IMR-90 (cell line): ENCODE measurements around the gene KCNK17. TPM values are rescaled to one million over a fixed set of nuclear protein-coding genes. Genes with fewer than 3 reads are reported as not detected.

ENCODE experiments used
- ATAC-seq: fragments of 200-7000 bp; cut with Tn5 transposase; 2 replicates; pipeline ENCODE4 v1.9.1; 2020; ENCODE audit warnings: low read depth, mild to moderate bottlenecking, moderate library complexity
- BruUV-seq: library from RNA; stranded (reverse); fragments of 400-500 nt; replicated peaks from 2 replicates; lab custom pipeline; 2021; lab: Mats Ljungman, UMichigan
- CTCF ChIA-PET: fragments of 300-600 bp; formaldehyde crosslinking; extraction: SDS; loops from one replicate; lab custom pipeline; 2021; ENCODE audit warnings: antibody characterized with exemption; lab: Yijun Ruan, JAX
- POLR2A ChIA-PET: fragments of 300-600 bp; sonication (Branson Sonifier 250); formaldehyde crosslinking; loops from one replicate; lab custom pipeline; 2022; ENCODE audit warnings: antibody characterized with exemption; ENCODE audit not compliant: unreplicated experiment; lab: Charles Lee
- DNase-seq: peaks from one replicate; pipeline ENCODE4 v3.0.0; 2013
- H2AFZ ChIP-seq: replicated peaks from 2 replicates; pipeline ENCODE3; 2013; ENCODE audit warnings: low read length, mild to moderate bottlenecking; ENCODE audit not compliant: poor library complexity
- H2AK5ac ChIP-seq: 2 replicates; pipeline ENCODE4 v1.6.1; 2013; ENCODE audit warnings: low read depth, low read length, inconsistent platforms
- H2AK9ac ChIP-seq: replicated peaks from 2 replicates; pipeline ENCODE3; 2013; ENCODE audit warnings: mild to moderate bottlenecking, low read depth, low read length, moderate library complexity; ENCODE audit not compliant: poor library complexity
- H2BK120ac ChIP-seq: 2 replicates; pipeline ENCODE4 v1.6.1; 2013; ENCODE audit warnings: low read depth, low read length, inconsistent platforms
- H2BK15ac ChIP-seq: 3 replicates; pipeline ENCODE4 v1.6.1; 2013; ENCODE audit warnings: low read depth, low read length, inconsistent platforms
- H2BK20ac ChIP-seq: 2 replicates; pipeline ENCODE4 v1.6.1; 2013; ENCODE audit warnings: low read depth, mild to moderate bottlenecking, inconsistent platforms, low read length, moderate library complexity
- H2BK5ac ChIP-seq: 2 replicates; pipeline ENCODE4 v1.6.1; 2013; ENCODE audit warnings: mild to moderate bottlenecking, low read depth, low read length, inconsistent platforms; ENCODE audit not compliant: poor library complexity, severe bottlenecking
- H3K14ac ChIP-seq: replicated peaks from 2 replicates; pipeline ENCODE4 v1.6.1; 2013; ENCODE audit warnings: low read depth, low read length, inconsistent platforms
- H3K18ac ChIP-seq: 2 replicates; pipeline ENCODE4 v1.6.1; 2013; ENCODE audit warnings: low read depth, low read length, control low read depth
- H3K23ac ChIP-seq: 2 replicates; pipeline ENCODE4 v1.6.1; 2013; ENCODE audit warnings: low read depth, low read length, inconsistent platforms
- H3K27ac ChIP-seq: 2 replicates; pipeline ENCODE4 v1.5.1; 2013; ENCODE audit warnings: mild to moderate bottlenecking, control low read depth, low read length; ENCODE audit not compliant: insufficient read depth
- H3K27me3 ChIP-seq: 2 replicates; pipeline ENCODE4 v1.6.1; 2013; ENCODE audit warnings: low read length; ENCODE audit not compliant: control insufficient read depth, insufficient read depth
- H3K36me3 ChIP-seq: 2 replicates; pipeline ENCODE4 v1.6.1; 2013; ENCODE audit warnings: low read length, mixed read lengths; ENCODE audit not compliant: control insufficient read depth, insufficient read depth
- H3K4ac ChIP-seq: 2 replicates; pipeline ENCODE4 v1.6.1; 2013; ENCODE audit warnings: low read depth, low read length, inconsistent platforms
- H3K4me1 ChIP-seq: 2 replicates; pipeline ENCODE4 v1.6.1; 2013; ENCODE audit warnings: low read length, mixed read lengths; ENCODE audit not compliant: control insufficient read depth, insufficient read depth
- H3K4me2 ChIP-seq: 2 replicates; pipeline ENCODE4 v1.6.1; 2013; ENCODE audit warnings: low read depth, mild to moderate bottlenecking, control low read depth, low read length, moderate library complexity
- H3K4me3 ChIP-seq: 2 replicates; pipeline ENCODE4 v1.5.1; 2013; ENCODE audit warnings: low read depth, mild to moderate bottlenecking, control low read depth, low read length, moderate library complexity; ENCODE audit not compliant: insufficient read depth
- H3K56ac ChIP-seq: 2 replicates; pipeline ENCODE4 v1.6.1; 2013; ENCODE audit warnings: low read length, inconsistent platforms; ENCODE audit not compliant: insufficient read depth; ENCODE audit errors: extremely low read depth
- H3K79me1 ChIP-seq, 2 experiments: 2 replicates each; pipeline ENCODE4 v1.6.1; 2013; ENCODE audit warnings: low read length in 2 of 2, inconsistent platforms in 1 of 2, low read depth in 1 of 2
- H3K9ac ChIP-seq: 2 replicates; pipeline ENCODE4 v1.6.1; 2013; ENCODE audit warnings: low read depth, low read length, control low read depth
- H3K9me1 ChIP-seq: 2 replicates; pipeline ENCODE4 v1.6.1; 2013; ENCODE audit warnings: low read length, inconsistent platforms; ENCODE audit not compliant: insufficient read depth
- H3K9me3 ChIP-seq: 2 replicates; pipeline ENCODE4 v1.6.1; 2013; ENCODE audit warnings: low read length; ENCODE audit not compliant: control insufficient read depth, insufficient read depth
- H4K20me1 ChIP-seq: 2 replicates; pipeline ENCODE4 v1.6.1; 2013; ENCODE audit warnings: low read length, inconsistent platforms; ENCODE audit not compliant: insufficient read depth
- H4K5ac ChIP-seq: 2 replicates; pipeline ENCODE4 v1.6.1; 2013; ENCODE audit warnings: mild to moderate bottlenecking, low read depth, low read length, control low read depth
- H4K8ac ChIP-seq, 2 experiments: 2 replicates each; pipeline ENCODE4 v1.6.1; 2013; ENCODE audit warnings: low read depth in 2 of 2, low read length in 2 of 2, control low read depth in 1 of 2, inconsistent platforms in 1 of 2
- H4K91ac ChIP-seq: 2 replicates; pipeline ENCODE4 v1.6.1; 2013; ENCODE audit warnings: low read depth, low read length, inconsistent platforms; ENCODE audit not compliant: insufficient read depth
- BHLHE40 ChIP-seq: fragments of 150-350 bp; IDR thresholded peaks from 2 replicates; pipeline ENCODE4 v1.6.1; 2016; ENCODE audit warnings: mild to moderate bottlenecking, low read depth, low read length
- CEBPB ChIP-seq: IDR thresholded peaks from 2 replicates; pipeline ENCODE4 v1.6.1; 2012; ENCODE audit warnings: low read depth, low read length, improper control_type of control experiment
- CHD1 ChIP-seq: IDR thresholded peaks from 2 replicates; pipeline ENCODE4 v1.6.1; 2012; ENCODE audit warnings: low read depth, low read length, improper control_type of control experiment
- FOS ChIP-seq: fragments of 150-350 bp; IDR thresholded peaks from 2 replicates; pipeline ENCODE4 v1.6.1; 2016; ENCODE audit warnings: low read depth, low read length
- MAFK ChIP-seq: IDR thresholded peaks from 2 replicates; pipeline ENCODE4 v1.6.1; 2012; ENCODE audit warnings: low read depth, low read length, improper control_type of control experiment
- MAZ ChIP-seq: IDR thresholded peaks from 2 replicates; pipeline ENCODE4 v1.6.1; 2012; ENCODE audit warnings: low read depth, mild to moderate bottlenecking, low read length, improper control_type of control experiment, moderate library complexity, borderline replicate concordance
- MXI1 ChIP-seq: IDR thresholded peaks from 2 replicates; pipeline ENCODE4 v1.6.1; 2012; ENCODE audit warnings: low read depth, mild to moderate bottlenecking, low read length, moderate library complexity, borderline replicate concordance
- NFE2L2 ChIP-seq: fragments of 150-350 bp; IDR thresholded peaks from 2 replicates; pipeline ENCODE4 v1.6.1; 2016; ENCODE audit warnings: low read depth, mild to moderate bottlenecking, low read length
- POLR2A ChIP-seq: IDR thresholded peaks from 2 replicates; pipeline ENCODE4 v1.6.1; 2012; ENCODE audit warnings: mild to moderate bottlenecking, low read depth, low read length
- RAD21 ChIP-seq: IDR thresholded peaks from 2 replicates; pipeline ENCODE4 v1.6.1; 2012; ENCODE audit warnings: low read length, improper control_type of control experiment
- RCOR1 ChIP-seq: IDR thresholded peaks from 2 replicates; pipeline ENCODE4 v1.6.1; 2012; ENCODE audit warnings: mild to moderate bottlenecking, low read length, improper control_type of control experiment; ENCODE audit not compliant: insufficient replicate concordance
- RFX5 ChIP-seq: IDR thresholded peaks from 2 replicates; pipeline ENCODE4 v1.8.0; 2012; ENCODE audit warnings: low read depth, mild to moderate bottlenecking, low read length, moderate library complexity
- SMC3 ChIP-seq: fragments of 150-350 bp; IDR thresholded peaks from 2 replicates; pipeline ENCODE4 v1.6.1; 2016; ENCODE audit warnings: low read depth, mild to moderate bottlenecking, antibody characterized with exemption, low read length, moderate library complexity
- WGBS, 2 experiments: methylation state at CpG; one replicate each; pipeline versions ENCODE4 v1.1.5 to v1.1.7; 2013; ENCODE audit warnings: missing lambda C conversion rate in 2 of 2; ENCODE audit not compliant: insufficient read length in 1 of 2; ENCODE audit errors: extremely low coverage in 2 of 2; 5-methylcytosine and 5-hydroxymethylcytosine counted together
- dilution Hi-C: fragments of 300-500 bp; cut with HindIII; formaldehyde crosslinking; loops from one replicate; pipeline ENCODE4 v1.14.3; 2018; ENCODE audit warnings: low sequenced_read_pairs; ENCODE audit not compliant: unreplicated experiment
- in situ Hi-C: fragments of 300-500 bp; cut with MboI; formaldehyde crosslinking; loops from 3 replicates; pipeline ENCODE4 v1.14.3; 2019; ENCODE audit warnings: low sequenced_read_pairs, inconsistent platforms, mixed read lengths
- intact Hi-C: fragments of 100-400 bp; cut with micrococcal nuclease; formaldehyde crosslinking; loops from 2 replicates; pipeline ENCODE4 v1.10.0; 2022
- polyA plus RNA-seq, 3 experiments: library from polyadenylated mRNA; depleted of rRNA; stranded (reverse); fragments of >200 nt; gene quantifications; 2 replicates each; pipeline ENCODE4 v1.2.3, GENCODE V29; 2012; ENCODE audit warnings: low replicate concordance in 1 of 3
- total RNA-seq: library from RNA; depleted of rRNA; stranded (reverse); fragments of >200 nt; gene quantifications from 2 replicates; pipeline ENCODE4 v1.2.3, GENCODE V29; 2012
- TF ChIP-seq, protein P1 (sequence below): conservative IDR thresholded peaks from 2 replicates; pipeline ENCODE4 v1.5.1; 2012; ENCODE audit warnings: mild to moderate bottlenecking, low read depth, low read length, improper control_type of control experiment
- TF ChIP-seq, protein P2 (sequence below): fragments of 150-350 bp; IDR thresholded peaks from 2 replicates; pipeline ENCODE4 v1.6.1; 2017; ENCODE audit warnings: mild to moderate bottlenecking, antibody characterized with exemption, low read length, low read depth
- TF ChIP-seq, protein P3 (sequence below): fragments of 150-350 bp; IDR thresholded peaks from 2 replicates; pipeline ENCODE4 v1.6.1; 2016; ENCODE audit warnings: low read depth, mild to moderate bottlenecking, low read length, moderate library complexity, borderline replicate concordance

Gene KCNK17
- total and polyA plus RNA-seq, 2 of the 4 experiments (the other 2 are of a cell fraction), result not detected

DNA sequence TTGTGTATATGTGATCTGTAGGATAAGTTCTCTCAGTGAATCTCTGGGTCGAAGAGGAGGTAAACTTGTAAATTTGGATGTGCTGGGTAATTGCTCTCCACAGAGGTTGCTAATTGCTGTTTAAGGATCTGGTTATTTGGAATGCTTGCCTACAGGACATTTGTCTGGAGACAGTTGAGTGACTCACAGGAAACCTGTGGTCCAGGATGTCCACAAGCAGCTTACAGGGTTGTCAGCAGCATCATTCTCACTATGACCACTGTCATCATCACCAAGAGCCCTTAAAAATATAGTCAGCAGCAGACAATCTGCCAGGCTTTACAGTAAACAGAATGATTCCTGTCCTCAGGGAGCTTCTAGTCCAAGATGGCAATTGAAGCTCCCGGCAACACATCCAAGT is 53.8 kb downstream of the KCNK17 start:
- no peak for ATAC-seq
- no peak for TF ChIP-seq CEBPB
- TF ChIP-seq, protein P1, sequence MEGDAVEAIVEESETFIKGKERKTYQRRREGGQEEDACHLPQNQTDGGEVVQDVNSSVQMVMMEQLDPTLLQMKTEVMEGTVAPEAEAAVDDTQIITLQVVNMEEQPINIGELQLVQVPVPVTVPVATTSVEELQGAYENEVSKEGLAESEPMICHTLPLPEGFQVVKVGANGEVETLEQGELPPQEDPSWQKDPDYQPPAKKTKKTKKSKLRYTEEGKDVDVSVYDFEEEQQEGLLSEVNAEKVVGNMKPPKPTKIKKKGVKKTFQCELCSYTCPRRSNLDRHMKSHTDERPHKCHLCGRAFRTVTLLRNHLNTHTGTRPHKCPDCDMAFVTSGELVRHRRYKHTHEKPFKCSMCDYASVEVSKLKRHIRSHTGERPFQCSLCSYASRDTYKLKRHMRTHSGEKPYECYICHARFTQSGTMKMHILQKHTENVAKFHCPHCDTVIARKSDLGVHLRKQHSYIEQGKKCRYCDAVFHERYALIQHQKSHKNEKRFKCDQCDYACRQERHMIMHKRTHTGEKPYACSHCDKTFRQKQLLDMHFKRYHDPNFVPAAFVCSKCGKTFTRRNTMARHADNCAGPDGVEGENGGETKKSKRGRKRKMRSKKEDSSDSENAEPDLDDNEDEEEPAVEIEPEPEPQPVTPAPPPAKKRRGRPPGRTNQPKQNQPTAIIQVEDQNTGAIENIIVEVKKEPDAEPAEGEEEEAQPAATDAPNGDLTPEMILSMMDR, result no peak
- no peak for TF ChIP-seq NFE2L2
- TF ChIP-seq RCOR1, result no peak
- no peak for TF ChIP-seq MAFK
- no peak for TF ChIP-seq RFX5
- TF ChIP-seq, protein P2, sequence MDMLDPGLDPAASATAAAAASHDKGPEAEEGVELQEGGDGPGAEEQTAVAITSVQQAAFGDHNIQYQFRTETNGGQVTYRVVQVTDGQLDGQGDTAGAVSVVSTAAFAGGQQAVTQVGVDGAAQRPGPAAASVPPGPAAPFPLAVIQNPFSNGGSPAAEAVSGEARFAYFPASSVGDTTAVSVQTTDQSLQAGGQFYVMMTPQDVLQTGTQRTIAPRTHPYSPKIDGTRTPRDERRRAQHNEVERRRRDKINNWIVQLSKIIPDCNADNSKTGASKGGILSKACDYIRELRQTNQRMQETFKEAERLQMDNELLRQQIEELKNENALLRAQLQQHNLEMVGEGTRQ, result no peak
- TF ChIP-seq, protein P3, sequence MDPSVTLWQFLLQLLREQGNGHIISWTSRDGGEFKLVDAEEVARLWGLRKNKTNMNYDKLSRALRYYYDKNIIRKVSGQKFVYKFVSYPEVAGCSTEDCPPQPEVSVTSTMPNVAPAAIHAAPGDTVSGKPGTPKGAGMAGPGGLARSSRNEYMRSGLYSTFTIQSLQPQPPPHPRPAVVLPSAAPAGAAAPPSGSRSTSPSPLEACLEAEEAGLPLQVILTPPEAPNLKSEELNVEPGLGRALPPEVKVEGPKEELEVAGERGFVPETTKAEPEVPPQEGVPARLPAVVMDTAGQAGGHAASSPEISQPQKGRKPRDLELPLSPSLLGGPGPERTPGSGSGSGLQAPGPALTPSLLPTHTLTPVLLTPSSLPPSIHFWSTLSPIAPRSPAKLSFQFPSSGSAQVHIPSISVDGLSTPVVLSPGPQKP, result no peak
- no peak for TF ChIP-seq MAZ
- TF ChIP-seq BHLHE40, result no peak
- TF ChIP-seq FOS, result no peak
- no peak for TF ChIP-seq SMC3
- TF ChIP-seq CHD1, result no peak
- no peak for TF ChIP-seq POLR2A
- TF ChIP-seq RAD21, result no peak
- no peak for TF ChIP-seq MXI1
- in situ Hi-C loops, result no loop called here
- H2BK5ac ChIP-seq, result no peak overlapping the region
- H3K27ac ChIP-seq, result no peak overlapping the region
- ChIA-PET POLR2A (no interaction called here), CTCF (no interaction called here)
- no peak overlapping the region for H2AK5ac ChIP-seq
- H3K4me2 ChIP-seq, result no peak overlapping the region
- no peaks in the 10 kb centered on the region for H3K9me3 ChIP-seq
- no peaks in the 10 kb centered on the region for H4K20me1 ChIP-seq
- DNase-seq, result no peak
- H2BK120ac ChIP-seq, result no peak overlapping the region
- no peak overlapping the region for H2BK20ac ChIP-seq
- no peaks in the 10 kb centered on the region for H3K79me1 ChIP-seq
- no peaks in the 10 kb centered on the region for H3K4me1 ChIP-seq
- H3K9me1 ChIP-seq, result no peaks in the 10 kb centered on the region
- no peak overlapping the region for H2AK9ac ChIP-seq
- no peaks in the 10 kb centered on the region for H3K36me3 ChIP-seq
- no CpG with 5 or more reads among the region's 2 CpGs for WGBS, 2 experiments
- no peak overlapping the region for H3K4me3 ChIP-seq
- H3K4ac ChIP-seq, result no peak overlapping the region
- BruUV-seq, result no TSS peak
- no peak overlapping the region for H2AFZ ChIP-seq
- no peak overlapping the region for H4K8ac ChIP-seq
- no peak overlapping the region for H3K14ac ChIP-seq
- no peak overlapping the region for H3K23ac ChIP-seq
- dilution Hi-C loops, result no loop called here
- no peak overlapping the region for H4K5ac ChIP-seq
- no peak overlapping the region for H4K91ac ChIP-seq
- H3K27me3 ChIP-seq, result no peaks in the 10 kb centered on the region
- H2BK15ac ChIP-seq, result no peak overlapping the region
- H3K18ac ChIP-seq, result no peak overlapping the region
- intact Hi-C loops, result no loop called here
- H3K9ac ChIP-seq, result no peak overlapping the region
- no peak overlapping the region for H3K56ac ChIP-seq
